Activated T-helper 1 cell treated with Interleukin-2 at 50 U/mL for 16 hours (primary cell): ENCODE data around the gene TBC1D1.

Experiments used
- DNase-seq: peaks from one replicate; pipeline ENCODE4 v3.0.0-alpha.2; 2020; ENCODE audit warnings: low read depth

Gene TBC1D1

GRCh38 chr4:37890801-37891259 is at the start of gene TBC1D1:
TSS of gene TBC1D1 (plus strand) at chr4:37891084. CDS start at chr4:37902096, 11,012 bp downstream.
- DNase-seq, result no peak

DNA sequence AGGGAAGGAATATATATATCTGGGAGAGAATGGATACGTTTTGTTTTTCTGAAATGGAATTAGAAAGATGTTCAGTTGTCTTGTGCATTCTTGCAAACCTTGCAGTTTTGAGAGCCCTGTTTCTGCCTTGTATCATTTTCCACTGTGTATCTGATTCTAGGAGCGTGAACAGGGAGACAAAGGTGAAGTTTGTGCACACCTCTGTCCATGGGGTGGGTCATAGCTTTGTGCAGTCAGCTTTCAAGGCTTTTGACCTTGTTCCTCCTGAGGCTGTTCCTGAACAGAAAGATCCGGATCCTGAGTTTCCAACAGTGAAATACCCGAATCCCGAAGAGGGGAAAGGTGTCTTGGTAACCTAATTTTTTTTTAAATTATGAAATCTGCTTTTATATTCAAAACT is 46.7 kb upstream of the TBC1D1 start:
- DNase-seq, result no peak

DNA sequence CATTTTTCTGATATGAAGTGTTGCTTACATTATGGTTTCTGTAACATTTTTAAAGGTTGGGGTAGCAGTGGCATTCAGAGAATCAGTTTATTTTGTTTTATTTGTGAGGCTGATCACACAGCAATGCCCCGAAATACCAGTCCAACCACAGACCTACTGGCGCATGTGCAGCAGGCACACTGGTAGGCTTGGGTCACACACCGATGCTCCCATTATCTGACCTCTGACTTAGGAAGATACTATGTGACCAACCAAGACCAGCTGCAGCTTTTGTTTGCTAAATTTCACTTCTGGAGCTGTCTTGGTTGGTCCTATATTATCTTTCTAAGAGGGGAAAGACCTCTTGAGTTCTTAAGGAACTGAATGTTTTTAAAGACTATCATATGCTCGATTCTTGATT is 45.7 kb upstream of the TBC1D1 start:
- DNase-seq, result no peak

DNA sequence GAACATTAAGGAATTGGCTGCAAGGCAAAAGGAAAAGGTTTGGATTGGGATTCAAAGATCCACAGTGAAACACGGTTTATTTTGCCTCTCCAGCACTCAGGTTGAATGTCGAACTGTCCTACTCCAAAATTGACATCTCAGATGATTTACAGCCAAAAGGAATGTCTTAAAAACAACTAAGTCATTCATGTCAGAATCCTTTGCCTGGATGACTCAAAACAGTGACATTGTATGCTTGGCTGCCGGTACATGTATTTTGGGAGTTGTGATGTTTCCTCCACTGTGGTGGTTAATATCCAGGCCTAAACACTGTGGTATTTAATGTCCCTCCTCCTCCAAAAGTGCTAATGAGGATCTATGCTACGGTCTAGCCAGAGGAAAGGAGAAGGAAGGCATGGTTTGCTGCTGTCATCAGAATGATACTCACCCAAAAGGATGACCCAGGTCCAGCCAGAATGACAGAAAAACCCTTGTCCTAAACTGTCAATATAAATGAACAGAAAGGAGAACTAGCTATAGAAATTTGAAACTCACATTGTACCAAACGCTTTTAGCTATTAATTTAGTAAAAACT is 43.5 kb upstream of the TBC1D1 start:
- no peak for DNase-seq

- no peak for DNase-seq
These were observed 38.5 kb upstream of the TBC1D1 start for GRCh38 chr4:37852376-37852775.

- DNase-seq, result no peak
These were observed 32.8 kb upstream of the TBC1D1 start for GRCh38 chr4:37858112-37858511.

DNA sequence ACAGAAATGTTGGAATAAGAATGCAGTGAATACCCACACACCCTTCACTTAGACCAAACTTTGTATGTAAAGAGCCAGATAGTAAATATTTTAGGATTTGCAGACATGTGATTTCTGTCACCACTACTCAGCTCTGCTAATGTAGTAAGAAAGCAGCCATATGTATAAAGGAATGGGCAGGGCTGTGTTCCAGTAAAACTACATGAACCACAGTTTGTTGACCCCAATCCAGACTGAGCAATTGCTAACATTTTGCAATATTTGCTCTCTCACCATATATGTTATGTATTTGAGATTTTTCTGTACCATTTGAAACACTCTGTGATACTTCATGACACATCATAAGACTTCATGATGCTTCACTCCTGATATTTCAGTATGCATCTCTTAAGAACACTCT is 32.0 kb upstream of the TBC1D1 start:
- DNase-seq, result no peak

DNA sequence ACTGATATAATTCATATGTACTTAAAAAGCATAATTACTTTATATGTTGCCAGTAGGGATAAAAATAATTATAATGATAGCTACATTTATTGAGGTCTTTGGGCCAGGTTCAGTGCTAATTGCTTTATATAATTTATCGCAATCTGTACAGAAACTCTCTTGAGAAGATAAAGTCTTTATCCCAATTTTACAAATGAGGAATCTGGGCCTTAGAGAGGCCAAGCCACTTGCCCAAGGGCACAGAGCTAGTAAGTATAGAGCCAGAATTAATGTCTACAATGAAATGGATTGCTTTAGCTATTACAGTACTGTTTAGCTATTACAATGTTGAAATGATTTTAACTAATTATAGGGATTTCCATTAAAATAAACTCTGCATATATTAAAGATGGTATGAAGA is 30.6 kb upstream of the TBC1D1 start:
- DNase-seq, result no peak

GRCh38 chr4:37862961-37863360 is 27.9 kb upstream of the TBC1D1 start:
- DNase-seq, result no peak

- DNase-seq, result no peak
These were observed 26.1 kb upstream of the TBC1D1 start for GRCh38 chr4:37864786-37865185.

DNA sequence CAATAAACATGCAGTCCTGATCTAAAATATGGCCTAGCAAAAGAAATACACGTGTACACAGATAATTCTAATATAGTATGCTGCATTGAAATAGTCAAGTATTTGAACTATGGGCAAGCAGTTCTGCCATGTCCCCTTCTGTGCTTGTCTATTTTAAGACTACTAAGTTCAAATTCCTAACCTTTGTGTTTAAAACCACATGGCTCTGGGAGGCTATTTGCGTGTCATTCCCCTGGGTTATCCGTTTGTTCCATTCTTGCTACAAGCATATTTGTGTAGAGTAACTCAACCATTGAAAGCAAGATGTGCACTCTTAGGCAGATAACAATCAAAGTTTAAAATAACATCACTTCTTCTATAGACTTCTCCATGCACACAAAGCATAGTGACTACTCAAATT is 25.4 kb upstream of the TBC1D1 start:
- no peak for DNase-seq

DNA sequence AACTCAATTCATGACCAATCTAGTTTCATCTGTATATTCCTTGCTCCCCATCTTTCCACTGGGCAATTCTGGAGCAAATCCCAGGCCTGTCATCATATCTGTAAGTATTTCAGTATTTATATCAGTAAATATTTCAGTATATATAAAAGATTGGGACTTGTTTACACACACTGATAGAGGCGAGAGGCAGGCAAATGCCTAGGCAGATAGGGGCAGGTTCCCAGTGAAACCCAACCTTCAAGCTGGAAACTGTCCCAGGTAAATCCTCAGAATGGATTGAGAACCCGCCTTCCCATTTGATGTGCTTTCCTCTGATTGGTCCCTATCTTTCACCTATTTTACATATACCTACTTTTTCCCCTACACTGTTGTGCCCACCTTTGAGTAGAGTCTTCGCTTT is 23.8 kb upstream of the TBC1D1 start:
- DNase-seq, result no peak

- DNase-seq, result no peak
These were observed 22.6 kb upstream of the TBC1D1 start for GRCh38 chr4:37868238-37868637.

GRCh38 chr4:37872310-37872988 is 18.4 kb upstream of the TBC1D1 start:
- no peak for DNase-seq

- DNase-seq, result no peak
These were observed 17.5 kb upstream of the TBC1D1 start for GRCh38 chr4:37873386-37873785.

- no peak for DNase-seq
These were observed 14.7 kb upstream of the TBC1D1 start for GRCh38 chr4:37876156-37876555.

DNA sequence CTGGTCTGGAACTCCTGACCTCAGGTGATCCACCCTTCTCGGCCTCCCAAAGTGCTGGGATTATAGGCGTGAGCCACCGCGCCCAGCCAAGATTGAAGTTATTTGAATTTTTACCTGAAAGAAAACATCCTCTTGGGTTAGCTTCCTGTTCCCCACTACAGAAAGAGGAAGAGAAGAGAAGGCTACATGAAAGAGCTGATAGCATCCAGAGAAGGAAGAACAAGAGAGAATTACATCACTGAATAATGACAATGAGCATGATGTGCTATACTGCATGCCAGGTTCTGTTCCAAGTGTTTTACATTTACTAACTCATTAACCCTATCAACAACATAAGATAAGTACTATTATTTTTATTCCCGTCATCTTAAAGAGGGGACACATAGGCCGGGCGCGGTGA is 11.5 kb upstream of the TBC1D1 start:
- no peak for DNase-seq

DNA sequence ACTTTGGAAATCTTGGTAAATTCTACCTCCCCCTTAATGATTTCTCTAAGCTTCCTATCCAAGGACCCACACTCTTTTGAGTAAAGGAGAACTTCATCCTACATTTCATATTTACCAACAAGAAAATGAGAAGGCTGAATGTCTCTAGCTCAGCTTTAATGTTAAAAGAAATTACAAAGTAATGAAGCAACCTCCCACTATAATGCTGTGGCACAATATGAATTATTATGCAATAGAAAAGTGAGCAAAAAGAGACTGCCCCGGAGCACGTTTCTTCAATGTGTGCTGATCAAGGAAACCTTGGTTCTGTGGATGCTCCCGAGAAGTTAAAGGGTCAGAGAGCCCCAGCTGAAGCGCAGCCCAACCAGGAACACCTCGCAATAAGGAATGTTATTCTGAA is 9.1 kb upstream of the TBC1D1 start:
- no peak for DNase-seq

DNA sequence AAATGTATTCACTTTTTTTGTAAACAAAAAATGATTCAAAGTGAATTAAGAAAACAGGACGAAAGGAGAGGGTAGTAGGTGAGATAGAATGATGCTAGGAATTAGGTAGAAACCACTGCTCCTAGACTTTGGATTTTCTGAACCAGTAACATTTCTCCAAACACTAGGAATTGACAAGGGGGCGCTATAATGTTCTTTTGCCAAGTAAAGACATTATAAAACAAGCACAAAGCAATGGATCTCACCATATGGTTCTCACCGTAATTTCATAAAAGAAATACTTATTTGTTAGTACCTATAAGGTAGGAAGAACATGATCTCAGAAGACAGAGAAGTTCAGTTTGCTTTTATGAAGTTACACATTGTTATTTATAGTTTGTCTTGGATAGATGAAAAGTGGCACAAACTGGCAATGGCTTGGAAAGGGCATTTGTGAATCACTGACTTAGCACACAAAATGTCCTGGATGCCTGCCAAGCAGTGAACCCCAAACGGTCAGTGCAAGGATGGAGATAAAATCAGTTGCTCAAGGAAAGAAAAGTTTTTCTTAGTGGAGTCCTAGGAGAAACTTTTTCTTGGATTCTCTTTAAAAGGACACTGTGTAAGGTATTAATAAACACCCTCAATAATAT is 8.1 kb upstream of the TBC1D1 start:
- no peak for DNase-seq

- no peak for DNase-seq
These were observed 5.9 kb upstream of the TBC1D1 start for GRCh38 chr4:37884855-37885487.

- DNase-seq, result no peak
These were observed 5.4 kb upstream of the TBC1D1 start for GRCh38 chr4:37885496-37885895.

GRCh38 chr4:37889849-37890800 is 759 bp upstream of the TBC1D1 start:
- no peak for DNase-seq
